MG63 (cell line): Measurements from ENCODE around the gene NRAS. TPM values are rescaled to one million over a fixed set of nuclear protein-coding genes. Genes with fewer than 3 reads are reported as not detected.
"Not testable (repeated sequence)": the region's sequence is repeated elsewhere in the genome, so short reads cannot be mapped to it uniquely, and the experiment has no call there.

ENCODE experiments used
- DNase-seq: peaks from one replicate; pipeline ENCODE4 v3.0.0-alpha.2; 2020
- H3K27me3 ChIP-seq: fragments of 250-450 bp; sonication (Bioruptor Pico); 2 replicates; pipeline ENCODE4 v1.5.1; 2020; ENCODE audit warnings: mild to moderate bottlenecking, moderate library complexity
- H3K36me3 ChIP-seq: fragments of 250-450 bp; sonication (Bioruptor Pico); 2 replicates; pipeline ENCODE4 v1.5.1; 2020; ENCODE audit warnings: mild to moderate bottlenecking, moderate library complexity
- H3K4me3 ChIP-seq: fragments of 250-450 bp; sonication (Bioruptor Pico); 2 replicates; pipeline ENCODE4 v1.5.1; 2020; ENCODE audit warnings: mild to moderate bottlenecking, moderate library complexity
- H3K9me3 ChIP-seq: fragments of 250-450 bp; sonication (Bioruptor Pico); 2 replicates; pipeline ENCODE4 v1.5.1; 2020; ENCODE audit warnings: mild to moderate bottlenecking, moderate library complexity
- total RNA-seq: library from RNA; depleted of rRNA; stranded (reverse); fragments of >200 nt; shearing (Covaris generic); gene quantifications from 2 replicates; pipeline ENCODE4 v1.2.3, GENCODE V29; 2014; ENCODE audit warnings: low replicate concordance; rRNA removed

Gene NRAS
- 77.3 and 111 TPM in 2 replicates for total RNA-seq

DNA sequence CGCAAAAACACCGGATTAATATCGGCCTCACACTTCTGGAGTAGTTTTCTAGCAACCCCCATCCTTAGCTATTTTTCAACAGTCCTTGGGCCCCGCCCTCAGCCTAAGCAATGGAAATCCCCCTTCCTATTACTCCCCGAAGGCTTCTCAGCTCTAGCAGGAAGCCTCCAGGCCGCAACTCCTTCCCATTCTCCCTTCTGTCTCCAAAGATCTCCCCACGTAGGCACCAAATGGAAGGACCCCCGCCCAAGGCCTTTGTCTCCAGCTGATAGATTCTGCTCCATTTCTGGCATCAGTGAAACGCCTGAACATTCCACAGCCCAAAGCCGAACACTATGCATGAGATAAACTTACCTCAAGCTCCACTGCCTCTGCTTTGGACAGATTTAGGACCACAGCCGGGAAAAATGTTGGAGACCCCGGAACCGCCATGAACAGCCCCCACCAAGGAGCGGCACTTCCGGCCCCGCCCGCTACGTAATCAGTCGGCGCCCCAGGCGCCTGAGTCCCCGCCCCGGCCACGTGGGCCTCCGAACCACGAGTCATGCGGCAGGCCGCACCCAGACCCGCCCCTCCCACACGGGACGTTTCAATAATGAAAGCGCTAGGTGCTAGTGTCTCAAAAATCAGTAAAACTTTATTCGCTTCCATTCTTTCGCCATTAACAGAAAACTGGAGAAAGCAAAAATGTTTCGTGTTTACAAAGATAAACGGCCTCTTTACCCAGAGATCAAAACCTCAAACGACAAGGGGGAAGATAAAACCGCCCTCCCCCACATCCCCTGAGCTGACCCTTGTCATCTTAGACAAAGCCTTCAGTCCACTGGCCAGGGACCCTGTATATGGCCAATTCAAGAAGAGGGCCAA, at the start of gene NRAS:
TSS of gene NRAS (minus strand) at position 468 of the 867 bp plus-strand sequence. CDS start 611 bp downstream, outside the sequence.
- peaks cover 89% of the 10 kb centered on the region for H3K36me3 ChIP-seq
- H3K4me3 ChIP-seq: peak within 1 kb of the TSS; percentile 91
- H3K9me3 ChIP-seq: no peaks in the 10 kb centered on the region
- peak; percentile 96 for DNase-seq
- H3K27me3 ChIP-seq: no peaks in the 10 kb centered on the region

DNA sequence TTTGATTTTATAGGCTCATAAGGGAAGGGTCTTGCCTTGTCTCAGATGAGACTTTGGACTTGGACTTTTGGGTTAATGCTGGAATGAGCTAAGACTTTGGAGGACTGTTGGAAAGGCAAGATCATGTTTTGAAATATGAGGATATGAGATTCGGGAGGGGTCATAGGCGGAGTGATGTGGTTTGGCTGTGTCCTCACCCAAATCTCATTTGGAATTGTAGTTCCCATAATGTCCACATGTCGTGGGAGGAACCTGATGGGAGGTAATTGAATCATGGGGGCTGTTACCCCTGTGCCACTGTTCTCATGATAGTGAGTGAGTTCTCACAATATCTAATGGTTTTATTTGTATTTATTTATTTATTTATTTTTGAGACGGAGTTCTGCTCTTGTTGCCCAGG, 48.1 kb upstream of the NRAS start:
- no peak overlapping the region for H3K4me3 ChIP-seq
- no peaks in the 10 kb centered on the region for H3K9me3 ChIP-seq
- H3K36me3 ChIP-seq: no peaks in the 10 kb centered on the region
- no peak for DNase-seq
- H3K27me3 ChIP-seq: no peaks in the 10 kb centered on the region

- Histone ChIP-seq H3K4me3 (peak overlapping the region; percentile 99), H3K36me3 (peaks cover 37% of the 10 kb centered on the region), H3K27me3 (no peaks in the 10 kb centered on the region), H3K9me3 (no peaks in the 10 kb centered on the region)
- DNase-seq: no peak
These were observed 41.8 kb upstream of the NRAS start for GRCh38 chr1:114758256-114758832.

- peak; percentile 96 for DNase-seq
- H3K9me3 ChIP-seq: no peaks in the 10 kb centered on the region
- peaks cover 43% of the 10 kb centered on the region for H3K36me3 ChIP-seq
- H3K4me3 ChIP-seq: peak within 1 kb of the TSS; percentile 99
- no peaks in the 10 kb centered on the region for H3K27me3 ChIP-seq
These were observed 41.1 kb upstream of the NRAS start, which contains the start of gene CSDE1 for GRCh38 chr1:114757455-114758255. Gene CSDE1, minus strand, starts transcription at chr1:114757984. Its CDS starts 18,094 bp downstream, at chr1:114739890.

- peak; percentile 55 for DNase-seq
- no peaks in the 10 kb centered on the region for H3K9me3 ChIP-seq
These were observed 40.4 kb upstream of the NRAS start for GRCh38 chr1:114756949-114757454.

DNA sequence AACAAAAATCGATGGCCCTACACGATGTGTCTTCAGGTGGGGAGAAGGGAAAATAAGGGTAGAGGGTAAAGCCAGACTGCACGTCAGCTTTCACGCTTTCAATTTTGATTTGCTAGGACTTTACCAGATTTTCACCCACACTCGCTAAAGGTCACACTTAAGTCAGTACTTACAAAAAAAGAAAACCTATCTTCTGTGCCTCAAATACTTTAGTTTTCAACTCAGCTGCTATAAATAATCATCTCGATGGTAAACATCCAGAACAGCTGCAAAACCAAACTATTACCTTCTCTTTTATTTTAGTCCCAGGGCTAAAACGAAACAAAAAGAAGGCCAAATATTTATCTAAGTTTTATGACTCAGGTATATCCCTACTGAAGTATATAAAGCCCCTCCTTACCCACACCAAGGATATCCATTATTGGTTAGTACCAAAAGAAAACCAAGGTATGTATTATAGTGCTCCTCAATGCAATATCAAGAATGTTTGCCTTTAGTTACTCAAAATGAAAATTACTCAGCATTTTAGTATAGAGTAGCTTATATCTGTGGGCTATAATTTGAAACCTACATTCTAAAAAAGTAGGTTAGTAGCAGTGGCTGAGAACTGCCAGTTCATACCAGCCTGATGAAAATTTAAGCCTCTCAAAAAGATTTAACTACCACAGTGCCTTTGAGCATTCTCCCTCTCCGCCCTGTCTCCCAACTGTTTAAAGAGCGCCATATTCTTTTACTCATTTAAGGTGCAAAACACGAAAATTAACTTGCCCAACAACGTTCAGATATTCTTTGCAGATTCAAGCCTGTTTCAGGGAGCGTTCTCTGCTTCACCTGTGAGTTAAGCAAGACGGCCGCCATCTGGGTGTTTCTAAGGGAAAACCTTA, 39.7 kb upstream of the NRAS start:
- no peak for DNase-seq

More at GRCh38 chr1:114756949-114757454, 40.4 kb upstream of the NRAS start:
- no peaks in the 10 kb centered on the region for H3K27me3 ChIP-seq
- H3K4me3 ChIP-seq: peak overlapping the region; percentile 99
- H3K36me3 ChIP-seq: peaks cover 46% of the 10 kb centered on the region

DNA sequence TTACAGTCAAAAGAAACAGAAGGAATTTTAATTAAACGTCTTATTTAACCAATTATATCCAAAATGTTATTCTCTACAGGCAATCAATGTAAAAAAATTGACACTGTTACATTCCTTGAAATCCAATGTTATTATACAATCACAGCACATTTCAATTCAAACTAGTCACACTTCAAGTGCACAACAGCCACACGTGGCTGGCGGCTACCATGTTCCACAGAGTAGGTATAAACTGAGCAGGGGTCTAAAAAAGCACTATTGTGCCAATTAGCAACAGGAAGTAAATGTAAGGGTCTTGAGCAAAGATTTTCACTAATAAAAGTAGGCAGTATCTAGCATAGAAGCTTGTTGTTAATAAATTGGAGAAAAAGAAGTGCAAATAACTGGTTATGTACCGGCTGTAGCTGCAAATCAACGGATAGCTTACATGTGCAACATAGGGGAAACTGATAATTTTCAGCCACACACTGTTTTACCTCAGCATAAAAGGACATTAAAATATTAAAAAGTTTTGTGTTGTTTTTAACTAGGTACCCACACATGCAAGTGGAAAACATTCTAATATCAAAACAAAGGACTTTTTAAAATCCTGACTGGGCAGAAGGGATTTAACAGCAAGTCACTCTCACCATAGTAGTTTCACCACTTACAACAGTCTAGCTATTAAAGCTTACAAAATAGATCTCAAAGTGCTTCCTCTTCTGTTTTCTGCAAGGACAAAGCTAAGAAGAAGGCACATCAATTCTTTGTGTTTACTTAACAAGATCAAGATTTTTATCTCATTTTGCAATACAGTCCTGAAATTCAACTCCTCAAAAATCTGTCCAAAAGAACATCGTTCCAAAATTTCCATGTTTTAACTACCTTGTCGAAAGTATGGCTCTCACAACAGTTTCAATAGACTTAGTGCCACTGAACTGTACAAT, 38.7 kb upstream of the NRAS start:
- H3K36me3 ChIP-seq: peaks cover 52% of the 10 kb centered on the region
- H3K27me3 ChIP-seq: no peaks in the 10 kb centered on the region
- peak overlapping the region; percentile 99 for H3K4me3 ChIP-seq
- DNase-seq: peak; percentile 5
- no peaks in the 10 kb centered on the region for H3K9me3 ChIP-seq

More for the DNA sequence above, 39.7 kb upstream of the NRAS start:
- H3K27me3 ChIP-seq: no peaks in the 10 kb centered on the region
- H3K9me3 ChIP-seq: no peaks in the 10 kb centered on the region
- H3K36me3 ChIP-seq: peaks cover 46% of the 10 kb centered on the region
- peak overlapping the region; percentile 99 for H3K4me3 ChIP-seq

DNA sequence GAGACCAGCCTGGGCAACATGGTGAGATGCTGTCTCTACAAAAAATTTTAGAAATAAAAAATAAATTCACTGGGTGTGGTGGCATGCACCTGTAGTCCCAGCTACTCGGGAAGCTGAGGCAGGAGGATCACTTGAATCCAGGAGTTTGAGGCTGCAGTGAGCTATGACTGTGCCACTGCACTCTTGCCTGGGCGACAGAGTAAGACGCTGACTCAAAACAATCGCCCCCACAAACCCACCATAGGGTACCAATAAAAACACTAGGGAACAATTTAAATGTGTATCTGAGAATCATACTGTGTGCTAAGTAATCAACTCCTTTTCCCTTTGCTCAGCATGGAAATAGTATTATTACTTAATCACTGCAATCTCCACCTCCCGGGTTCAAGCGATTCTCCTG, 37.1 kb upstream of the NRAS start:
- peaks cover 65% of the 10 kb centered on the region for H3K36me3 ChIP-seq
- not testable (repeated sequence) for H3K4me3 ChIP-seq, H3K27me3 ChIP-seq, DNase-seq, H3K9me3 ChIP-seq

- peaks cover 71% of the 10 kb centered on the region for H3K36me3 ChIP-seq
- H3K27me3 ChIP-seq: no peaks in the 10 kb centered on the region
- H3K9me3 ChIP-seq: no peaks in the 10 kb centered on the region
- no peak overlapping the region for H3K4me3 ChIP-seq
- no peak for DNase-seq
These were observed 36.6 kb upstream of the NRAS start for GRCh38 chr1:114753143-114753542.

GRCh38 chr1:114750780-114751179, 34.2 kb upstream of the NRAS start:
- no peak for DNase-seq
- peaks cover 77% of the 10 kb centered on the region for H3K36me3 ChIP-seq
- H3K27me3 ChIP-seq: no peaks in the 10 kb centered on the region

GRCh38 chr1:114749835-114750234, 33.3 kb upstream of the NRAS start:
- no peak for DNase-seq
- Histone ChIP-seq H3K4me3 (no peak overlapping the region), H3K27me3 (no peaks in the 10 kb centered on the region), H3K36me3 (peaks cover 77% of the 10 kb centered on the region), H3K9me3 (no peaks in the 10 kb centered on the region)

More at GRCh38 chr1:114750780-114751179, 34.2 kb upstream of the NRAS start:
- Histone ChIP-seq H3K9me3 (no peaks in the 10 kb centered on the region), H3K4me3 (no peak overlapping the region)

DNA sequence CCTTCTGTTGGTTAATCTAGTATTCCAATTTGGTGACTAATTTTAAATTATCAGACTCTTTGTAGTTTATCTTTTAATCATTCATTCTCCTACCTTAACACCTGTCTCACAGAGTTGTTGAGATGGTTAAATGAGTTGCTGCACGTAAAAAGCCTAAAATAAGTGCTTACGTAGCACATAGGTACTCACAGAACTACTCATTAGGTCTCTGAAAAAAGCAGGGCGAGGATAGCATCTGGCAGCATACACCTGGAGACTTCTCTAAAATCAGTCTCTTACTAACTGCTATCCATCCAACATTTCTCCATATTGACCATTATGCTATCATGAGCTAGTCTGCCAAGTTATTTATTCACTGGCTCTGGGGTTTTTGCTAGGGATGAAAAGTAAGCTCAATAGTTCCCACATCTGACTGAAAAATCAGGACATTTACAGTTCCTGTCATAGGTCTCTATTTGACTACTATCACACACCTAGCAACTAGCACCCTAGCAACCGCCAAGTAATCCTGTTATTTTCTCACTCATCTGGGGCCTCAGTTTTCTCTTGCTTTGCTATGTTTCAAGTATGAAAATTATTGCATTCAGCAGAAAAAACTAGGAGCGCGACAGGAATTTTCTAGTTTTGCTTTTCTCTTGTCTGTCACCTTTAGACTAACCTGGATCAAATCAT, 30.0 kb upstream of the NRAS start:
- DNase-seq: no peak
- H3K4me3 ChIP-seq: no peak overlapping the region
- no peaks in the 10 kb centered on the region for H3K27me3 ChIP-seq
- no peaks in the 10 kb centered on the region for H3K9me3 ChIP-seq
- H3K36me3 ChIP-seq: peaks cover 89% of the 10 kb centered on the region

DNA sequence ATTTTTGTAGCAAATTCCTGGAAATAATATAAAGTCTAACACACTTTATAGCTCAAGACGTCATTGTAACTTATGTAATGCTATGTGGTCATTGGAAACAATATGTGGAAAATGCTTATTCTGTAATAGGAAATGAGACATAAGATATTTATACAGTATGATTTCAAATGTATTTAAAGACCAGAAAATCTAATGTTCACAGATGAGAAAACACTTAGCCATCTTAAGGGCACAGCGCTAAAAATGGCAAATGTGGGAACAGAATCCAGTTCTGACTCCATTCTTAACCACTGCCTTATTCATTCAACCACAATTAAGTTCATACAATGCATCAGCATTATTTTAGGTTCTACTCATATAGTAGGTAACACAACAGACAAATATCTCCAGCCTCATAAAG, 28.7 kb upstream of the NRAS start:
- Histone ChIP-seq H3K4me3 (no peak overlapping the region), H3K9me3 (no peaks in the 10 kb centered on the region), H3K36me3 (peaks cover 96% of the 10 kb centered on the region), H3K27me3 (no peaks in the 10 kb centered on the region)
- no peak for DNase-seq

GRCh38 chr1:114741963-114742746, 25.6 kb upstream of the NRAS start:
- Histone ChIP-seq H3K9me3 (no peaks in the 10 kb centered on the region), H3K36me3 (peaks cover 96% of the 10 kb centered on the region), H3K4me3 (no peak overlapping the region), H3K27me3 (no peaks in the 10 kb centered on the region)
- DNase-seq: no peak
